22Rv1 (cell line): ENCODE measurements around the gene EVI5.

Experiments used
- ZFX ChIP-seq: fragments of 450-650 bp; IDR thresholded peaks from 2 replicates; pipeline ENCODE4 v1.6.1; 2017; ENCODE audit warnings: antibody characterized with exemption, borderline replicate concordance
- TF ChIP-seq, protein P1 (sequence below): fragments of 450-650 bp; IDR thresholded peaks from 2 replicates; pipeline ENCODE4 v1.5.1; 2017; ENCODE audit warnings: mild to moderate bottlenecking

DNA sequence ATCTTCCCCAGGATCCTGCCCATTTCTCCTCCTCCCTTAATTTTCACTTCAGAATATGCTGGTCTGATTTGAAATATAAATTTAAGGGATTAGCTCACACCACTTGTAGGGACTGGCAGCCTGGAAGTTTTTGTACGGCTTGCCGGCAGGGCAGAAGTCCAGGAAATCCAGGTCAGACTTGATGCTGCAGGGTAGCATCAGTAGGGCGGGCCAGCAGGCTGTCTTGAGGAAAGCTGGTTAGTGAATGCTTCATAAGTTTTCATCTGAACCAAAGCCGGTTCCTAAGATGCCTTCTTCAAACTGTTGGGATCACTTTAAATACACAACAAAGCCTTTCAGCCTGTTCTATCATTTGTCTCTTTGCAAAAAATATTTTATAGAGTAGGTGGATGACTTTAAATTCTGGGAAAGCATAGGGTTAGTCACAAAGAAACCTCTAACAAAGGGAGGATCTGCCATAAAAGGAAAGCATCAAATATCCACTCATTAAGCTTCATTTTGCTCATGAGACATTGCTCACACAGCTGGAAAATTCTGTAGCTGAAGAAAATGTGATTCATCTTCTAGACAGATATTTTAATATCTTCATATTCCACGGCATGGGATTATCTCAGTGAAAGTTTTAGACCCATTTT, 207.5 kb downstream of the EVI5 start:
- TF ChIP-seq, protein P1, sequence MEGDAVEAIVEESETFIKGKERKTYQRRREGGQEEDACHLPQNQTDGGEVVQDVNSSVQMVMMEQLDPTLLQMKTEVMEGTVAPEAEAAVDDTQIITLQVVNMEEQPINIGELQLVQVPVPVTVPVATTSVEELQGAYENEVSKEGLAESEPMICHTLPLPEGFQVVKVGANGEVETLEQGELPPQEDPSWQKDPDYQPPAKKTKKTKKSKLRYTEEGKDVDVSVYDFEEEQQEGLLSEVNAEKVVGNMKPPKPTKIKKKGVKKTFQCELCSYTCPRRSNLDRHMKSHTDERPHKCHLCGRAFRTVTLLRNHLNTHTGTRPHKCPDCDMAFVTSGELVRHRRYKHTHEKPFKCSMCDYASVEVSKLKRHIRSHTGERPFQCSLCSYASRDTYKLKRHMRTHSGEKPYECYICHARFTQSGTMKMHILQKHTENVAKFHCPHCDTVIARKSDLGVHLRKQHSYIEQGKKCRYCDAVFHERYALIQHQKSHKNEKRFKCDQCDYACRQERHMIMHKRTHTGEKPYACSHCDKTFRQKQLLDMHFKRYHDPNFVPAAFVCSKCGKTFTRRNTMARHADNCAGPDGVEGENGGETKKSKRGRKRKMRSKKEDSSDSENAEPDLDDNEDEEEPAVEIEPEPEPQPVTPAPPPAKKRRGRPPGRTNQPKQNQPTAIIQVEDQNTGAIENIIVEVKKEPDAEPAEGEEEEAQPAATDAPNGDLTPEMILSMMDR, result no peak
- no peak for TF ChIP-seq ZFX
